Measurements from ENCODE around the gene ROBO1.

DNA sequence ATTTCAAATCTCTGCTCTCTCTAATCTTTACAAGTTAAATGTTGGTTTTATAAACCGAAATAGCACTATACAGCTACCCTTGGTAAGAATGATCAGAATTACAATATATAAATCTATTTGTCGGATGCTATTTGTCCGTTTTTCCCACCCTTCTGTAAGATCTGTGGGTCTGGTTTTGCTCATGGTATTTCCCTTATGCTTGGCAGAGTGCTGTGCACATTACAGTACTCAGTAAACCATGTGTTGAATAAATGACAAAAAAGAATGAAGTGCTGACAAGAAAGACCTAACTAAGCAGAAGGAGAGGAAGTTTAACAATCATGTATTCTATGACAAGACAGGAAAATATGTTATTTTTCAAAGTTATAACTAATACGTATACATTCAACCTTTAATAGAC, 827.2 kb downstream of the ROBO1 start:
- TF ChIP-seq, protein P1, sequence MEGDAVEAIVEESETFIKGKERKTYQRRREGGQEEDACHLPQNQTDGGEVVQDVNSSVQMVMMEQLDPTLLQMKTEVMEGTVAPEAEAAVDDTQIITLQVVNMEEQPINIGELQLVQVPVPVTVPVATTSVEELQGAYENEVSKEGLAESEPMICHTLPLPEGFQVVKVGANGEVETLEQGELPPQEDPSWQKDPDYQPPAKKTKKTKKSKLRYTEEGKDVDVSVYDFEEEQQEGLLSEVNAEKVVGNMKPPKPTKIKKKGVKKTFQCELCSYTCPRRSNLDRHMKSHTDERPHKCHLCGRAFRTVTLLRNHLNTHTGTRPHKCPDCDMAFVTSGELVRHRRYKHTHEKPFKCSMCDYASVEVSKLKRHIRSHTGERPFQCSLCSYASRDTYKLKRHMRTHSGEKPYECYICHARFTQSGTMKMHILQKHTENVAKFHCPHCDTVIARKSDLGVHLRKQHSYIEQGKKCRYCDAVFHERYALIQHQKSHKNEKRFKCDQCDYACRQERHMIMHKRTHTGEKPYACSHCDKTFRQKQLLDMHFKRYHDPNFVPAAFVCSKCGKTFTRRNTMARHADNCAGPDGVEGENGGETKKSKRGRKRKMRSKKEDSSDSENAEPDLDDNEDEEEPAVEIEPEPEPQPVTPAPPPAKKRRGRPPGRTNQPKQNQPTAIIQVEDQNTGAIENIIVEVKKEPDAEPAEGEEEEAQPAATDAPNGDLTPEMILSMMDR (conservative IDR thresholded peaks at IDR 0.05; ENCODE audit: low read depth, low read length) = no peak
- no peak for TF ChIP-seq EZH2 (IDR thresholded peaks at IDR 0.05; ENCODE audit: borderline replicate concordance, low read depth, low read length, poor library complexity, severe bottlenecking)

Measured in A673 (cell line).